Activated CD4-positive, alpha-beta T cell treated with anti-CD3 and anti-CD28 coated beads for 1 hour (primary cell): Measurements from ENCODE around the gene KCNAB3.
A peak's percentile ranks its signal among the peaks of the same experiment; 100 is the strongest.

Experiments
- DNase-seq: peaks from one replicate; pipeline ENCODE4 v3.0.0-alpha.2; 2020

KCNAB3 gene

DNA sequence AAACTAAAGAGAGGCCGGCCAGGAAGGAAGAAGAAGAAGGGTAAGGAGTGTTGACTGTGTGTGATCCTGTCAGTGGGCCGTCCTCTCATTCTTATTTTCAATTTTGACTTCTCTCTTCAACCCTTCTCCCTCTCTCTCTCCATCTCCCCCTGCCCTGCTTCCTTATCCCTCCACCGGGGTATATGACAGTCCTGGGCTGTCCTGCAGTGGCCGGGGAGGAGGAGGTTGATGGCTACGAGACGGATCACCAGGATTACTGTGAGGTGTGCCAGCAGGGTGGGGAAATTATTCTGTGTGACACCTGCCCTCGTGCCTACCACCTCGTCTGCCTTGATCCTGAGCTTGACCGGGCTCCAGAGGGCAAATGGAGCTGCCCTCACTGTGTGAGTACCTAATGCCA is 35.4 kb downstream of the KCNAB3 start:
- no peak for DNase-seq

DNA sequence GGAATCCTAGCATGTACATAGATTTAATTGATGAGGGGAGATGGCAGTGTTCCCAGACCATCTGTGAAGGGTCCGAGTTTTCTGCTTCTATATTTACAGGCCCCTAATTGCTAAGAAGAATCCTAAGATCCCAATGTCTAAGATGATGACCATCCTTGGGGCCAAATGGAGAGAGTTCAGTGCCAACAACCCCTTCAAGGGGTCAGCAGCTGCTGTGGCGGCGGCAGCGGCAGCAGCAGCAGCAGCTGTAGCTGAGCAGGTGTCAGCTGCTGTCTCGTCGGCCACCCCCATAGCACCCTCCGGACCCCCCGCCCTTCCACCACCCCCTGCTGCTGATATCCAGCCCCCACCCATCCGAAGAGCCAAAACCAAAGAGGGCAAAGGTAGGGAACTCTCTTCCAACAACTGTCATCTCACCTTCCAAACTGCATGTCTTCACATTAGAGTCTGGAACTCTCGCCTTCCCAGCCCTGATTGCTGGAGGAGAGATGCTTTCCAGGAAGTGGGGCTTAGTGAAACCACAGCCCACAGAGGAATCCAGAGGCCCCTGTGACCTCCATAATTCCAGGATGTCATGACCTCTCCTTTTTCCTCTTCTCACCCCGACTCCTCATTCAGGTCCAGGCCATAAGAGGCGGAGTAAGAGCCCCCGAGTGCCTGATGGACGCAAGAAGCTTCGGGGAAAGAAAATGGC is 36.3 kb downstream of the KCNAB3 start:
- no peak for DNase-seq

DNA sequence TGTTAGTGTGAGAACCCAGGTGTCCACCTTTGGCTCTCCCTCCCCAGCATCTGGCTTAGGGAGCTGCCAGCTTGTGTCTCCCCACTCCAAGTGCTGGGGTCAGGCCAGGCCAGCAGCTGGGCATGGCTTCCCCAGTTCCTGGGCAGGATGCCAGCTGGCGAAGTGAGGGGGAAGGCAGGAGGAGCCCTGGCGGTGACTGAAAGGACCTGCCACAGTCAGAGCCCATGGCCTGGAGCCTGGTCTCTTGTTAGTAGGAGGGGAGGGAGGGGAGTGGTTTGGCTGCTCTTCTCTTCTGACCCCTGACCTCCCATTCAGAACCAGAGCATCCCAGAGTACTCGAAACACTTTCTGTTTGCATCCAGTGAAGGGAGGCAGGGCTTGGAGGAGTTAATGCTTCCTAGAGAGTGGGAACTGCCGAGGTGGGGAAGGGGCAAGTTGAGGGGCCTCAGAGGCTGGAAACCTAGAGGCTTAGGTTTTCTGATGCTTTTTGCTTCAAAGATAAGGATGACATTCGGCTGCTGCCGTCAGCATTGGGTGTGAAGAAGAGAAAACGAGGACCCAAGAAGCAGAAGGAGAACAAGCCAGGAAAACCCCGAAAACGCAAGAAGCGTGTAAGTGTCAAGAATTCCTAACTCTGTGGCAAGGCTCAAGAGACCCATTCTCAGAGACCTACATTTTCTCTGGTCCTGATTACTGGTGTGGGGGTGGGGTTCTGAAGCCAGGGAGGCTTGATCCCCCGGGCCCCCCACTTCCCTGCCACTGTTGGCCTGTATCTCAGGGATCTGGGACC is 40.3 kb downstream of the KCNAB3 start:
- DNase-seq: no peak

GRCh38 chr17:7888184-7888920 is 41.3 kb downstream of the KCNAB3 start, which contains the start of gene CHD3:
CHD3 (plus strand) TSS chr17:7888789; CDS start chr17:7889001, 212 bp downstream.
- peak; percentile 35 for DNase-seq

- DNase-seq: peak; percentile 80
Observed at GRCh38 chr17:7887482-7888183, 42.0 kb downstream of the KCNAB3 start.

DNA sequence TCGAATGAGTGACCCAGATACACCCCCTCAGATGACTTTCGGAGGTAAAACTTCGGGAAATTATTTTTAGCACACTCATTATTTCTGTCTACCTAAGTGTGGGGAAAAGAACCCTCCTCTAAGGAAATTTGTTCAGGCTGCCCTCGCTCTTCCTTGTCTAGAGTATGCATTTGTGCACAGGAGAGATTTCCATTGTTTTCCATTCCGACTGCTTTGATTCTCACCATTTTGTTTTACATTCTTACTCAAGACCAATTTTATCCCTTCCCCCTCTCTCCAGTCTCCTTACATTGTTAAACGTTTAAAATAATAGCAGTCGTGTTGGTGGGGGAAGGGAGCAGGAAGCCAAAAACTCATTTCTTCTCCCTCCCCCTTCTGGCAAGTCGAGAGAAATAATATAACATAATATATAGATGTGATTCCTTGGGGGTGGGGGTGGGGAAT is 42.6 kb downstream of the KCNAB3 start:
- DNase-seq: no peak

GRCh38 chr17:7886227-7887037 is 43.2 kb downstream of the KCNAB3 start:
- DNase-seq: peak; percentile 28

- no peak for DNase-seq
Observed at GRCh38 chr17:7885367-7886226, 44.1 kb downstream of the KCNAB3 start.

- peak; percentile 33 for DNase-seq
Observed at GRCh38 chr17:7884581-7885366, 44.9 kb downstream of the KCNAB3 start.

GRCh38 chr17:7883781-7884386 is 45.8 kb downstream of the KCNAB3 start:
- no peak for DNase-seq

GRCh38 chr17:7882629-7883028 is 47.0 kb downstream of the KCNAB3 start:
- DNase-seq: no peak

DNA sequence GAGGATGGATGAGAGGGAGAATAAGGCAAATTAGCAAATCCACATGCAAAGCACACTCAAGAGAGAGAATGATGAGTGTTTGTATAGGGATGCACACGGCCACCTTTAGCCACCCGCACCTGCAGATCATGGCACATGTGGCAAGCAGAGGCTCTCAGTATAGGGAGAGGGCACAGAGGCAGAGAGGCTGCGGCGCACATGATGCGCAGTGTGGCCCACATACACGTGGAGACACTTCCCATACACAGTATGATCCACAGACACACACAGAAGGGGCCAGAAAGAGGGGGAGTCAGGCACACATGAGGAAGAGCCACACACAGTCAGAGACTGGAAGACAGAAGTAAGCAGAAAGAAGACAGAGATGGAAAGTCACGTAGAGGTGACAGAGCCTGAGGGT is 47.6 kb downstream of the KCNAB3 start:
- no peak for DNase-seq

DNA sequence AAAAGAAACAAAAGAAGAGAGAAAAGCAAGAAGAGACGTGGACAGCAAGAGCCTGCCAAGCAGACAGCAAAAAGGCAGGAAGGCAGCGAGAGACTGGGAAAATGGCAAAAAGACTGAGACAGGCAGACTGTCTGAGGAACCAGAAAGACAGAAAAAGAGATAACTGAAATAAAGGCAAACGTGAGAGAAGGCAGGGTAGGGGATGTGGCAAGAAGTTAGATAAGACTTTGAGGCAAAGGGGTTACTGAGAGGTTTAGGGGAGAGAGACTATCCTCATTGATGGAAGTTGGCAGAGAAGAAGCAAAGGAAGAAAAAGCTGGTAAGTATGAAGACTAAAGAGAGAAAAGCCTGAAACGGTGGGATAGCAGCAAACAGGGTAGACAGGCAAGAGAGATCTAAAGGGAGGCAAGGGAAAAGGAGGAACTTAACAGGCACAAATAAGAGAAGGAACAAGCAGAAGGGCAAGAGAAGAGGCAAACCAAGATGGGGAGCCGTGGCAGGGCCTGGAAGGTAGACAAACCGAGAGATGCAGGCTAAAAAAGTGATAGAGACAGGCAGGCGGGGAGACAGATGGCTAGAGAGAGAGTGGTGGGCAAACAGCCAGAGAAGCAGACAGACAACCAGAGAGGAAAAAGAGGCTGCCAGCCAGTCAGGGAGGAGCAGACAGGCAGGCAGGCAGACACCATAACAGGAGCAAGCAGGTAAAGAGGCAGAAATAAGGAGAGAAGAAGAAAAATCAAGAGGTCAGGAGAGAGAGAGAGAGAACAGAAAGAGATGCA is 48.2 kb downstream of the KCNAB3 start:
- DNase-seq: no peak

GRCh38 chr17:7880076-7880868 is 49.4 kb downstream of the KCNAB3 start:
- DNase-seq: no peak

GRCh38 chr17:7878234-7878633 is 51.4 kb downstream of the KCNAB3 start:
- no peak for DNase-seq

DNA sequence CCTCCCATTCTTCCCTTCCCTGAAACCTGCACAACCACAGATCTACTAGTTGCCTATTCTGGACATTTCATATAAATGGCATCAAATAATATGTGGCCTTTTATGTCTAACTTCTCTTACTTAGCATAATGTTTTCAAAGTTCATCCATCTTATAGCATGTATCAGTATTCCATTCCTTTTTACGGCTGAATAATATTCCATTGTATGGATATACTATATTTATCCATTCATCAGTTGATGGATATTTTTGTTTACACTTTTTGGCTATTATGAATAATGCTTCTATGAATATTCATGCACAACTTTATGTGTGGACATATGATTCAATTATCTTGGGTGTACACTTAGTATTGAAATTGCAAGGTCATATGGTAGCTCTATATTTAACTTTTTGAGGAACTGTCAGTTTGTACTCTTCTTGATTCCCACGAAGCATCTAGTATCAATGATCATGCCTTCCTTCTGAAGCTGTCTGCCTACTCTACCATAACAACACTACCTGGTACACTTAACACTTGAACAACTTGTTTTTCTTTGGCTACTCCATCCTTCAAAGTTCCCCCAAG is 53.8 kb downstream of the KCNAB3 start:
- no peak for DNase-seq

DNA sequence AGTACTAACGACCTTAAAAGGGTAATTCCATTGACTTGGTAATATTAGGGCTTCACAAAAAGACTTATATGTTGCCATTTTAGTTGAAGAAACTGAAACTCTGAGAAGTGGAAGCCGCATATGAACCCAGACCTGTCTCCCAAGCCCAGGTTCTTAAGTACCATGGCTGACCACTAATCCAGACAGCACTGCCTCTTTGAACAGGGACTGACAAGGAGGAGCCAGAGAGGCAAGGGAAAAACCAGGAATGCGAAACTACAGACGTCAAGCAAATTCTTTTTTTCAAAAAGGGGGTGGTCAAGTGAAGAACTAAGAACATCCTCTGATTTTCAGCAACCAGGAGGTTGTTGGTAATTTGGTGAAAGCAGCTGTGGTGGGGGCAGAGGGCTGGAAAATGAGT is 56.6 kb downstream of the KCNAB3 start:
- no peak for DNase-seq
